Ovary (tissue), 3 donors: Measurements from ENCODE around the gene PDE7B.

ENCODE experiments used
- CTCF ChIP-seq, 3 donors: fragments of 450-650 bp in 2 of 3; fragments of 200-600 bp in 1 of 3; IDR thresholded peaks; one replicate each; pipeline versions ENCODE4 v1.5.1 to v1.8.0; 2016 to 2022; ENCODE audit warnings: antibody characterized with exemption in 3 of 3, mild to moderate bottlenecking in 1 of 3
- POLR2A ChIP-seq: fragments of 450-650 bp; IDR thresholded peaks from one replicate; pipeline ENCODE4 v1.6.1; 2017; ENCODE audit warnings: antibody characterized with exemption, mild to moderate bottlenecking, moderate library complexity
- donor health status: DM: no; HTN: no; CAD: no.

- TF ChIP-seq CTCF (IDR thresholded peaks at IDR 0.05) (no peak), POLR2A (no peak)
These were observed 164.0 kb downstream of the PDE7B start for GRCh38 chr6:136015531-136015930.
